ENCODE measurements around the gene EHMT2. TPM values are rescaled to one million over a fixed set of nuclear protein-coding genes. Genes with fewer than 3 reads are reported as not detected.
"Not testable (repeated sequence)": the region's sequence is repeated elsewhere in the genome, so short reads cannot be mapped to it uniquely, and the experiment has no call there.

The EHMT2 gene
- total RNA-seq, 4 donors from 2014 or later, result 17.4 to 25.9 (median 20.0) TPM

GRCh38 chr6:31915756-31916155 is 18.3 kb upstream of the EHMT2 start:
- TF ChIP-seq CTCF (IDR thresholded peaks at IDR 0.05), result no peak
- ATAC-seq (ENCODE audit: low FRiP score) (no peak), DNase-seq (ENCODE audit: low spot score) (no peak)

GRCh38 chr6:31915351-31915750 is 17.9 kb upstream of the EHMT2 start:
- DNase-seq (ENCODE audit: low spot score), result no peak
- no peak for TF ChIP-seq CTCF (IDR thresholded peaks at IDR 0.05)
- no peak for ATAC-seq (ENCODE audit: low FRiP score)

- no peak for ATAC-seq (ENCODE audit: low FRiP score)
- no peak for TF ChIP-seq CTCF (IDR thresholded peaks at IDR 0.05)
- DNase-seq (ENCODE audit: low spot score), result no peak
These were observed 14.5 kb upstream of the EHMT2 start for GRCh38 chr6:31911826-31912585.

- not testable (repeated sequence) for ATAC-seq (ENCODE audit: low FRiP score); DNase-seq (ENCODE audit: low spot score)
These were observed 11.8 kb upstream of the EHMT2 start for GRCh38 chr6:31909298-31909697.

- no peak for TF ChIP-seq CTCF (IDR thresholded peaks at IDR 0.05)
- no peak for ATAC-seq (ENCODE audit: low FRiP score)
- no peak for DNase-seq (ENCODE audit: low spot score)
These were observed 11.3 kb upstream of the EHMT2 start for GRCh38 chr6:31908791-31909190.

GRCh38 chr6:31908255-31908654 is 10.8 kb upstream of the EHMT2 start:
- DNase-seq (ENCODE audit: low spot score); ATAC-seq (ENCODE audit: low FRiP score): not testable (repeated sequence)

GRCh38 chr6:31907158-31907813 is 9.8 kb upstream of the EHMT2 start:
- peak; percentile 38 for ATAC-seq (ENCODE audit: low FRiP score)
- no peak for TF ChIP-seq CTCF (IDR thresholded peaks at IDR 0.05)
- no peak for DNase-seq (ENCODE audit: low spot score)

- ATAC-seq (ENCODE audit: low FRiP score); DNase-seq (ENCODE audit: low spot score): not testable (repeated sequence)
These were observed 9.2 kb upstream of the EHMT2 start for GRCh38 chr6:31906727-31907126.
